Glutamatergic neuron (in vitro differentiated cells): ENCODE data around the gene RNGTT. TPM values are rescaled to one million over a fixed set of nuclear protein-coding genes. Genes with fewer than 3 reads are reported as not detected.
A peak's percentile ranks its signal among the peaks of the same experiment; 100 is the strongest.

Source experiments
- DNase-seq: peaks from one replicate; pipeline ENCODE4 v3.0.0; 2022
- H3K27ac Mint-ChIP-seq: one replicate; pipeline ENCODE4 v1.8.0; 2020; ENCODE audit warnings: mild to moderate bottlenecking, mixed read lengths, inconsistent platforms; ENCODE audit not compliant: unreplicated experiment
- H3K27me3 Mint-ChIP-seq: one replicate; pipeline ENCODE4 v1.8.0; 2020; ENCODE audit warnings: mild to moderate bottlenecking, moderate library complexity, mixed read lengths, inconsistent platforms; ENCODE audit not compliant: unreplicated experiment
- H3K36me3 Mint-ChIP-seq: one replicate; pipeline ENCODE4 v1.8.0; 2020; ENCODE audit warnings: mild to moderate bottlenecking, mixed read lengths, inconsistent platforms; ENCODE audit not compliant: unreplicated experiment
- H3K4me1 Mint-ChIP-seq: one replicate; pipeline ENCODE4 v1.8.0; 2020; ENCODE audit warnings: mild to moderate bottlenecking, low read depth, mixed read lengths, inconsistent platforms; ENCODE audit not compliant: unreplicated experiment
- H3K4me3 Mint-ChIP-seq: one replicate; pipeline ENCODE4 v1.8.0; 2020; ENCODE audit warnings: mild to moderate bottlenecking, mixed read lengths, inconsistent platforms; ENCODE audit not compliant: unreplicated experiment
- H3K9me3 Mint-ChIP-seq: one replicate; pipeline ENCODE4 v1.8.0; 2020; ENCODE audit warnings: mild to moderate bottlenecking, moderate library complexity, mixed read lengths, inconsistent platforms; ENCODE audit not compliant: unreplicated experiment
- CTCF ChIP-seq: fragments of 200-600 bp; sonication (generic); IDR thresholded peaks from one replicate; pipeline ENCODE4 v1.5.0; 2021; ENCODE audit not compliant: partially characterized antibody, unreplicated experiment
- total RNA-seq: library from RNA; stranded (reverse); fragmentation: NEBNext Ultra II Directional; extraction: Animal tissue kit (Norgen Biotek cat#: 25700); gene quantifications from one replicate; pipeline ENCODE4 v1.2.1, GENCODE V29; 2021; ENCODE audit not compliant: unreplicated experiment

Gene RNGTT
- total RNA-seq, 1 donor from 2014 or later, result 23.9 TPM

GRCh38 chr6:88964509-88964908 lies 1.1 kb upstream of the RNGTT start:
- Mint-ChIP-seq H3K27ac (no peak overlapping the region), H3K9me3 (peaks cover 14% of the 10 kb centered on the region), H3K4me3 (peak overlapping the region; percentile 99), H3K27me3 (peaks cover 5% of the 10 kb centered on the region), H3K36me3 (peaks cover 6% of the 10 kb centered on the region), H3K4me1 (peaks cover 6% of the 10 kb centered on the region)
- no peak for TF ChIP-seq CTCF
- DNase-seq, result no peak

- Mint-ChIP-seq H3K36me3 (peaks cover 5% of the 10 kb centered on the region), H3K27me3 (peaks cover 5% of the 10 kb centered on the region), H3K4me1 (peaks cover 4% of the 10 kb centered on the region), H3K27ac (no peak overlapping the region), H3K9me3 (peaks cover 9% of the 10 kb centered on the region), H3K4me3 (no peak overlapping the region)
- no peak for DNase-seq
- TF ChIP-seq CTCF, result no peak
These were observed 4.6 kb downstream of the RNGTT start for GRCh38 chr6:88958842-88959241.

- Mint-ChIP-seq H3K36me3 (peaks cover 43% of the 10 kb centered on the region), H3K4me3 (no peak overlapping the region), H3K4me1 (no peaks in the 10 kb centered on the region), H3K27me3 (peaks cover 6% of the 10 kb centered on the region), H3K9me3 (peaks cover 15% of the 10 kb centered on the region), H3K27ac (no peak overlapping the region)
- no peak for DNase-seq
- TF ChIP-seq CTCF, result no peak
These were observed 9.7 kb downstream of the RNGTT start for GRCh38 chr6:88953550-88954386.

- H3K27me3 Mint-ChIP-seq, result peaks cover 6% of the 10 kb centered on the region
- peaks cover 43% of the 10 kb centered on the region for H3K36me3 Mint-ChIP-seq
- no peaks in the 10 kb centered on the region for H3K4me1 Mint-ChIP-seq
- TF ChIP-seq CTCF, result no peak
- no peak overlapping the region for H3K4me3 Mint-ChIP-seq
- DNase-seq, result no peak
- H3K27ac Mint-ChIP-seq, result no peak overlapping the region
- H3K9me3 Mint-ChIP-seq, result peaks cover 15% of the 10 kb centered on the region
These were observed 11.2 kb downstream of the RNGTT start for GRCh38 chr6:88952065-88952704.
